Liver (tissue), 3 donors: ENCODE measurements around the gene RICTOR.

ENCODE experiments used
- CTCF ChIP-seq: fragments of 150-350 bp; IDR thresholded peaks from 2 replicates; pipeline ENCODE4 v1.5.1; 2017; ENCODE audit warnings: improper control_type of control experiment, low read depth, low read length; ENCODE audit not compliant: missing input control
- GABPA ChIP-seq, 2 donors: IDR thresholded peaks in 1 of 2; conservative IDR thresholded peaks in 1 of 2; 2 replicates each; pipeline ENCODE4 v1.6.1; 2016; ENCODE audit warnings: antibody characterized with exemption in 2 of 2, mild to moderate bottlenecking in 1 of 2, moderate library complexity in 1 of 2
- MAX ChIP-seq: IDR thresholded peaks from 2 replicates; pipeline ENCODE4 v1.6.1; 2016; ENCODE audit warnings: antibody characterized with exemption
- RAD21 ChIP-seq, 2 donors: IDR thresholded peaks; 2 replicates each; pipeline ENCODE4 v1.6.1; 2016; ENCODE audit warnings: antibody characterized with exemption in 2 of 2, mild to moderate bottlenecking in 2 of 2
- REST ChIP-seq: IDR thresholded peaks from 2 replicates; pipeline ENCODE4 v1.6.1; 2016; ENCODE audit warnings: antibody characterized with exemption, mild to moderate bottlenecking
- donor health status: healthy.
- donor health status: healthy.

- TF ChIP-seq GABPA (IDR thresholded peaks at IDR 0.05 in 1 of 2, conservative IDR thresholded peaks at IDR 0.05 in 1 of 2) (no peak), CTCF (no peak), REST (no peak), RAD21 (IDR thresholded peaks at IDR 0.05) (no peak), MAX (no peak)
Observed at GRCh38 chr5:39108987-39109386, 34.8 kb upstream of the RICTOR start.
